GM18511 (cell line): ENCODE results near the gene SLAIN2.

Experiments used
- ATAC-seq: cut with Tn5 transposase; IDR thresholded peaks from one replicate; pipeline ENCODE4 v1.9.1; 2021; ENCODE audit warnings: mild to moderate bottlenecking, moderate library complexity; ENCODE audit not compliant: unreplicated experiment

Gene SLAIN2

DNA sequence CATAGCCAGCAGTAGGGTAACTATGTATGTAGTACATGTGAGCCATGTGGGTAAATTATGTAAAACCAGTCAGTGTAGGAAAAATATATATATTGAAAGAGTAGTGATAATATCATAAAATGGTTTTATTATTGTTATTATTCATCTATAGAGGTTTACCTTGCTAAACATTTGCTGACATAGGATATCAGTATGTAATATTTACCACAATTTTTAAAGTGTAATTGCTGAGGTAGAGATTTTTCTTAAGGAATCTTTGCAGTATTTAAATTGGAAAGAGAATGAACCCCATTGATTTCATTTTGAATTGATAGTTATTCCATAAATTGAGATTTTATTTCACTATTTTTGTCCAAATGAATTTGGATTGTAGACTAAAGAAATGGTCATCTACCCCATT, 27.1 kb downstream of the SLAIN2 start:
- ATAC-seq = no peak

DNA sequence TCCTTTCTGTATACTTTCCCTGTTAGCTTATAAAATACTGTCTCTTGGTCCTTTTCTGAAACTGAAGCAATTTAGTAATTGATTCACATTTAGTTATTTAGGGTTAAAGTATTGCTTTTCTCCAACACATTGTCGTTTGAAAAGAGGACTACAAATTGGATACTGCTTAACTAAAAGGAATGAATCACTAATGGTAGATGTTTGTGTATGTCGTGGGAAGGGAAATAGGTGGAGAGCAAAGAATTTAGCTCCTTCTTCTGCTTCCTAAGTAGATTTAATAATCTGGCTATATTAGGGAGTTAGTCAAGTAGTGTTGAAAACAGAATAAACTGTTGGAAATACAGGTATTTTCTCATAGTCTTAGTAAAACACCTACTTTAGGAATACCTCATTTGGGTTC, 27.9 kb downstream of the SLAIN2 start:
- no peak for ATAC-seq

DNA sequence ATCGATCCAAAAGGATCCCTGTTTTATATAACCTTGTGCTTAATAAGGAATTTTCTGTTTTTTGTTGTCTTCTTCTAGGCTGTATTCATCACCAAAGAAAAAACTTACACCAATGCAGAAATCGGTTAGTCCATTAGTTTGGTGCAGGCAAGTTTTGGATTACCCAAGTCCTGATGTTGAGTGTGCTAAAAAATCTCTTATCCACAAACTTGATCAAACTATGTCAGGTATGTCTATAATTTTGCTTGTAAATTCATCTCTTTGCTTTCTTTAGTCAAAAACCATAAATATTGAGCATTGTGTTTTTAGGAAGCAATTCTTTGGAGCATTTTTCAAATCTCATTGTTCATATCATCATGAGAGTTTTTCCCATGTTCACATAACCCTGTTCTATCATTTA, 28.4 kb downstream of the SLAIN2 start:
- ATAC-seq = no peak

DNA sequence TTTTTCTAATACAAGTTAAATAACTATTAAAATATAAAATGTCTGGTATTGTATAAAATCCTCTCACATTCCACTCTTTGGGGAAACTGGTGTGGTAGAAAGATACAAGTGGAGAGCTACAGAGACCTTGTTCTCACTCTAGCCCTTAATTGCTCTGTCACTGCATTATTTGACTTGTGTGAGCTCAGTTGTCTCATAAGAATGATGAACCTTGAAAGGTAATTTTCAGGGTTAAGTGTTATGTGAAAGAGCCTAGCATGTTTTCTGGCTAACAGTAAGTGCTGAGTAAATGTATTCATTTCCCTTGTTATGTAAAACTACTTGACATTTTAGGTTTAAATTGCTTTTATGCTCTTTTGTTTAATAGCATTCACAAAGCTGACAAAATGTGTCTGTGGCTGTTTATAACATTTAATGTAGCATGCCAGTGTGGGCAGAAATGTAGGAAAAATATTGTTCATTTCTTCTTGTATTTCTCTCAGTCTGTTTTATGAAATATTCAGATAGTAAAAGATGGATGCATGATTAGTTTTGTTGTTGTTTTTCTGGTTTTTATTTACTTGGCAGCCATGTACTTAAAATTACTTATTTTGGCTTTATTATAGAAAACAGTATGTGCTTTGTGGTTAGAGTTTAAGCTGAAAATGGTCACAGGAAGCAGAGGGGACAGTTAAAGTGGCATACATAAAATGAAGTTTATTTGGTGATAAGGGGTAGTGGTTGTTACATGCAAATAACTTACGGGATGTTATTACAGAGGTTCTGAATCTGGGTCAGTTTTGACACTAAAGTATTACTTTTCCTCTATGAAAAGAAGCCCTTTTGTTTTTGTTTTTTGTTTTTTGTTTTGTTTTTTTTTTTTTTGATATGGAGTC, 29.2 kb downstream of the SLAIN2 start:
- ATAC-seq = no peak

DNA sequence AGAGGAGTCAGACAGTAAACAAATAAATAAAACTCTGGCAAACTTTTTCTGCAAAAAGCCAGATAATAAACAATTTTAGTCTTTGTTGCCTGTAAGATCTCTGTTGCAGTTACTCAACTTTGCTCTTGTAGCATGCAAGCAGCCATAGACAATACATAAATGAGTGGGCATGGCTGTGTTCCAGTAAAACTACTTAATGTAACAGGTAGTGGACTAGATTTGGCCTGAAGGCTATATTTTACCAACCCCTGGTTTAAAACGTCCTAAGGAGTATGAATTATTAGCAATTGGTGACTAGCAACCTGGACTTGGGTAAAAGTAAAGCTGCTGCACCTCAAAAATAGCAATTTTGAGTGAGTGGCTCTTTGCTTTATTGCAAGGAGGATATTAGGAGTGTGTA, 30.9 kb downstream of the SLAIN2 start:
- ATAC-seq = no peak

DNA sequence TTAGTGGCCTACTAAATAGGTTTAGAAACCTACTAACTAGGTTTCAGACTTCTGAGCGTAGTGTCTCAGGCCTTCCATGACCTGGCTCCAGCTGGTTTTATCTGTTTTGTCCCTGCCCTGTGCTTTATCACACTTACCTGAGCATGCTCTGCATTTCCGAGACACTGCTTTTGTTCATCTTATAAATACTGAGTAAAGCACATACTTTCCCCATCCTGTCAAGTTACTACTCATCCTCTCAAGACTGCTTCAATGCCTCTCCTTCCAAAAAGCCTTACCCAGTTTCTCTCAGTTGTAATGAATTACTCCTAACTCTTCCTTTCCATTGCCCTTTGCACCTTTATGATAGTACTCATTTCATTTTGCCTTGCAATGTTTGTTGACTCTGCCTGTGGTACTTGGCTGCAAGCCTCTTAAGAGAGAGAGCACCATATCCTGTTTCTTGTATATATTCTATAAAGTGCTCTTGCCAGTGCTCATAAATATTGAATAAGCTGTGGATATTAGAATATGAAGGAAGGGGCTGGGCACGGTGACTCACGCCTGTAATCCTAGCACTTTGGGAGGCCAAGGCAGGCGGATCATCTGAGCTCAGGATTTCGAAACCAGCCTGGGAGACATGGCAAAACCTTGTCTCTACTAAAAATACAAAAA, 34.4 kb downstream of the SLAIN2 start:
- ATAC-seq = no peak

DNA sequence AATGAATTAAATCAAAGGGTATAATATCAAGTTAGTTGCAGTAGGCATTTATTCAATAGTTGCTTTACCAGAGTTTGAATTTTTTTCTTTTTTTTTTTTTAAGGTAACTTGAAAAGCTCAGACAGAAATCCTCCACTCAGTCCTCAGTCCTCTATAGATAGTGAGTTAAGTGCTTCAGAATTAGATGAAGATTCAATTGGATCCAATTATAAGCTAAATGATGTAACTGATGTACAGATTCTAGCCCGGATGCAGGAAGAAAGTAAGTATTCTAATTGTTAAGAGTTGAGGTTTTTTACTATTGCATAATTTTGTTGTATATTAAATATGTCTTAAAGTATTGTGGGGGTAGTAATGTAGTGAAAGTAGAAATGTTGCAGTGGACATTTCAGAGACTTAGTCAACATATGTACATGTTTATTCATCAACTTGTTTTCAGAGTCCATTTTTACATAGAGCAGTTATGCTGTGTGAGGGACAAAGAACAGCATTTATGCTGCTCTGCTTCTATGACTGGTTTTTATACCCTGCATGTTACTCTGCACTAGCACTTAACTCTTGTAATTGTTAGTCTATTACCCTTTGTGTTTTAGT, 38.4 kb downstream of the SLAIN2 start:
- ATAC-seq = no peak

DNA sequence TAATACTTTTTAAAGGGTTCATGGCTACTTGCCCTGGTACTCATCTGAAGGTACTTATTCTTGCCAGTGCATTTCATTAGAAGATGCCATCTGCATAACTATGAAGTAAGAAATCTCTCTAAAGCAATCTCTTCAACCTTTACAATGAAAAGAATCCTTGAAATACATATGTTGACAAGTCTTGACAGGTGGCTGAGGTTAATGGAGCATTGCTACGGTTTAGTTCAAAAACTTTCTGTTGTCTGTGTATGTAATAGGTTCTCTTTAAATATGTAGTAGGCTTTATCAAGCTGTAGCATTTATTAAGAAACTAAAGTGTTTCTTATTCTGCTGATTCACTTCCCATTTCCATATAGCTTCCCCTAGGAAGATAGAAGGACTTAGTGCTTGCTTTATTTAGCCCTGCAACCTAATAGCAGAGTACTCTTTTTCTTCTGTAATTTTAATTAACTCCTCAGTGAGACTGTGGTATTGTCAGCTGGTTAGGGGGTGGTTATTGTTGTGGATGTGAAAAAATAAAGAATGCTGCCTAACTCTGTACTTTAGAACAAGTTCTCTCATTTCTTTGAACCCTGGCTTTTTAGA, 39.3 kb downstream of the SLAIN2 start:
- no peak for ATAC-seq

DNA sequence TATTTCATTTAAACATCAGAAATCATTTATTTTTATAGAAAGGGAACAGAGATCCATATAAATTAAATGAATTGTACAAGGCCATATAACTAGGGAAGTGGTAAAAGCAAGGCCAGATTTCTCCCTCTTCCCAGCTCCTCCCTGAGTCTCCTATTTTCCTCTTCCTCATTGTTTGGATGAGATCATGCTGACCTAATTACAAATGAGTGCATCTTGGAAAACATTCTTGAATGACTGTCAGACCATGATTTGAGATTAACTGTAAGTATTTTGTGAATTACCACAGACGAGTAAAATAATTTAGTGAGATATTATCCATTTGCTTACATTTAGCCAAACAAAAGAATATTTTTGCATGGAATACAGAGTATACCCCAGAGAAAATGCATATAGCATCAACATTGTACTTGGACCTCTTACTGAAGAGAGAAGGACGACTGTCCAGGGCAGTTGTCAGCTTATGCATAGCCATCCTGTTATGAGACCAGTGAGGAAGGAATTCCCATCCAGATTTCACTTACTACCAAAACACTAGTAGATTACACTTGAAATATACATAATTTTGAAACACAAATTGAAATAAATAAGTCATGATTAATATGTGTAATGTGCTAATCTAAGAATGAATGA, 47.3 kb downstream of the SLAIN2 start:
- ATAC-seq = no peak

DNA sequence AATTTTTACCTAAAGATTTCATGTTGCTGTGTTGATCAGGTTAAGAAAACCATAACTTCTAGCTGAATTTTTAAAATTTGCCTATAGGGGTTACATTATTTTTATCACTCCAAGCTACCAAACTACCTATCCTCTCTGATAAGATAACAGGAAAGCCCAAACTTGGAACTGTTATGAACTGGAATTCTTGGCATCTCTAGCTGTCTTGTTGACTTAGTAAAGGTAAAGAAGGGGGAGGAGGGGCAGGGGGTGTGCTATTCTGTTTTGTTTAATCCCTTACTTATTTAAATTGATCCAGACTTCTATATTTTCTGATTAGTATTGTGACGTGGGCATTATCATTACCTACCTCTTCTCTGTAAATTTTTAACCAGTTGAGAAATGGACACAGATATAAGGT, 54.7 kb downstream of the SLAIN2 start:
- no peak for ATAC-seq

DNA sequence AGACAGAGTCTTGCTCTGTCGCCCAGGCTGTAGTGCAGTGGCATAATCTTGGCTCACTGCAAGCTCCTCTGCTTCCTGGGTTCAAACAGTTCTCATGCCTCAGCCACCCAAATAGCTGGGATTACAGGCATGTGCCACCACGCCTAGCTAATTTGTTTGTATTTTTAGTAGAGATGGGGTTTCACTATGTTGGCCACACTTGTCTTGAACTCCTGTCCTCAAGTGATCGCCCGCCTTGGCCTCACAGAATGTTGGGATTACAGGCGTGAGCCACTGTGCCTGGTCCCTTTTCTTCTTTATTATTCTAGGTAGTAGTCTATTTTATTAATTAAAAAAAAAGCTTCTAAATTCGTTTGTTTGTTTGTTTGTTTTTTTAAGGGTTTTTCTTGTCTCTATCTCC, 59.1 kb downstream of the SLAIN2 start:
- no peak for ATAC-seq

DNA sequence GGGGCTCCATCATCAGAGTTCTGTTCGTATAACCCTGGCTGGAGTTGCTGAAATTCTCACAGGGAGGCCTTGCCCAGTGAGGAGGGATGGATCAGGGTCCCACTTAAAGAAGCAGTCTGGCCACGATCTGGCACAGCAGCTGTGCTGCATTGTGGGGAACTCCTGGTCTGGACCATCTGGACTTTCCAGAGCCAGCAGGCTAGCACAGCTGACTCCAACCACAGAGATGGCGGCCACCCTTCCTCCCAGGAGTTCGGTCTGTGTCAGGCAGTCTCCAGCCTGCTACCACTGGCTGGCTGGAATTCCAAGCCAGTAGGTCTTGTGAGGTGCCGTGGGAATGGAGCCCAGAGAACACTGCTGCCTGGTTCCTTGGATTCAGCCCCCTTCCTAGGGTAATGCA, 62.0 kb downstream of the SLAIN2 start:
- no peak for ATAC-seq

DNA sequence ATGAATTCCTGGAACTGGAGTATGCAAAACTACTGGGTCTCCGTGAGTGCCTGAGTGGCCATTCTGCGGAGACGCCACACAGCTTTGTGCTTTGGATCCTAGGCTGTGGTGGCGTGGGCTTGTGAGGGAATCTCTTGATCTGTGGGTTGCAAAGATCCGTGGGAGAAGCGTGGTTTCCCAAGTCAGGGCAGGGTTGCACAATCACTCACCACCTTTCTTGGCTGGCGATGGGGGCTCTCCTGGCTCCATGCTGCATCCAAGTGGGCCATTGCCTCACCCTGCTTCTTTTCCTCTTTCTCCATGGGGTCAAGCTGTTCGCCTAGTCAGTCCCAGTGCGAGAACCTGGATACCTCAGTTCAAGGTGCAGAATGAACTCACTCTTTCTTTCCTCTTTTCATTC, 62.5 kb downstream of the SLAIN2 start:
- no peak for ATAC-seq

DNA sequence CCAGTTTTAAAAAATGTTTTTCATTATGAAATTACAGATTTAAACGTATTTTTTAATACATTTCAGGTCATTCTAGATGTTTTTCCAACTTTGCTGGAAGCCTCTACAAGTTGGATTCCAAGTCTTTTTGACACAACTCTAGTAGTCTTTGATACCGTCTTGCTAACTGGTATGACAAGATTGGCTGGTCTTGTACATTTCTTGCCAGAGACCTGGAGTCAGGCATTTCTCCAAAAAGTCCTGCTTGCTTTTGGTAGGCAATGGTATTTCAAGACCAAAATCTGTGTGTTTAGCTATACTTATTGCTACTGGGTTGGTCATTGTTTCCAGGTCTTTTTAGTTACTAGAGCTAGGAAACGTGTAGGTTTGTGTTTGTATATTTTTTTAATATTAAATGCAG, 64.6 kb downstream of the SLAIN2 start:
- ATAC-seq = no peak

DNA sequence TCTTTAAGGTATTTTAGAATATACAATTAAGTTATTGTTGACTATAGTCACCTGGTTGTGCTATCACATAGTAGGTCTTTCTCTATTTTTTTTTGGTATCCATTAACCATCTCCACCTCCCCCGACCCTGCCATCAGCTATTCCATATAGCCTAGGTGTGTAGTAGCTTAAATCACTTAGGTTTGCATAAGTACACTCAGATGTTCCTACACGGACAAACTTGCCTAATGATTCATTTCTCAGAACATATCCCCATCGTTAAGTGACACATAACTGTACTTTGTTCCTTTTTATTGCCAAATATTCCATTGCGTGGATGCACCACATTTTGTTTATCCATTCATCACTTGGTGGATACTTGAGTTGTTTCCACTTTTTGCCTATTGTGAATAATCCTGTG, 67.9 kb downstream of the SLAIN2 start:
- ATAC-seq = no peak

DNA sequence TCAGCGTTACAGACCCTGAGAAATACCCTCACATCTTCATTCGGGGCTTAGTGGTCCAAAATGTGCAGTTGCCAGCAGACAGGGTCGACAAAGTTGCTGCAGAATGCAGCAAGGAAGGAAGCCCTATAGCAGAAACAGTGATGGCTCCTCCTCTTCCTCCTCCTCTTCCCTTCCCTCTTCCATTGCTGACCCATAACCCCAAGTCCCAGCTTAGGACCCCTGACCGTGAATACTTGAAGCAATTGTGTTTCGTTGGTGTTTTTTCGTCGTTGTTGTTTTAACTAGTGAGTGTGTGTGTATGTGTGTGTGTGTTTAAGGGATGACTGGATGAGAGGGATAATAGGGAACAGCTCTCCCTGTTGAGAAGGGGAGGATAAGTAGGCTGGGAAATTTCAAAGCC, 69.5 kb downstream of the SLAIN2 start:
- no peak for ATAC-seq

DNA sequence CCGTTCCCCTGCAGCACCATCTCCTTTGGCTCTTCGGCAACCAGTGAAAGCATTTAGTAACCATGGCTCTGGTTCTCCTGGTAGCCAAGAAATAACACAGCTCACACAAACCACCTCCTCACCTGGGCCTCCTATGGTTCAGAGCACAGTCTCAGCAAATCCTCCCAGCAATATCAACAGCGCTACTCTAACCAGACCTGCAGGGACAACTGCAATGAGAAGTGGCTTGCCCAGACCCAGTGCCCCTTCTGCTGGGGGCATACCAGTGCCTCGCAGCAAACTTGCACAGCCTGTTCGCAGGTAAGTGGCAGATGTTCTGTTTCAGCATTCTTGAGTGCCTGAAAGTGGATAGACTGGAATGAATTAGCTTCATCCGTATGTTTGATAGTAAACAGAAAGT, 78.8 kb downstream of the SLAIN2 start:
- no peak for ATAC-seq

DNA sequence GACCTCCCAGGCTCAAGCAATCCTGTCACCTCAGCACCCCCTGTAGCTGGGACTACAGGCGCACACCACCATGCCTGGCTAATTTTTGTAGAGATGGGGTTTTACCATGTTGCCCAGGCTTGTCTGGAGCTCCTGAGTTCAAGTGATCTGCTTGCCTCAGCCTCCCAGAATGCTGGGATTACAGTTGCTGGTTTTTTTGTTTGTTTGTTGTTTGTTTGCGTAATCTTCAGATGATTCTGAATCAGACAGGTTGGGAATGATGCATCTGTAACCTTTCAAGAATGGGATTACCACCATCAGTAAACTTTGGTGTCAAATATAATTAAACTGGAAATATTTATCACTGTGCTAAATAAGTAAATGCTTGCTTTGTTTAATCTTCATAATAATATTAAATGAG, 79.8 kb downstream of the SLAIN2 start:
- ATAC-seq = no peak

DNA sequence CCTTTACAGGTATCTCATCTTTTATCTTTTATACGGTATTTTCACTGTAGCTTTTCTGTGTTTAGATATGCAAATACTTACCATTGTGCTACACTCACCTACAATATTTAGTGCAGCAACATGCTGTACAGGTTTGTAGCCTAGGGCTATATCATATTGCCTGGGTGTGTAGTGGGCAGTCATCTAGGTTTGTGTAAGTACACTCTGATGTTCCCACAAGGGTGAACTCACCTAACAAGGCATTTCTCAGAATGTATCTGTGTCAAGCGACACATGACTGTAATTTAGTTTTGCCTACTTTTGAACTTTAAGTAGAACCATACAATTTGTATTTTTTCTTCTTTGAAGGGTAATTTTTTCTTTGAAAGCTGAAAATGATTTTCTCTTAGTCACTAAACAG, 87.6 kb downstream of the SLAIN2 start:
- ATAC-seq = no peak

DNA sequence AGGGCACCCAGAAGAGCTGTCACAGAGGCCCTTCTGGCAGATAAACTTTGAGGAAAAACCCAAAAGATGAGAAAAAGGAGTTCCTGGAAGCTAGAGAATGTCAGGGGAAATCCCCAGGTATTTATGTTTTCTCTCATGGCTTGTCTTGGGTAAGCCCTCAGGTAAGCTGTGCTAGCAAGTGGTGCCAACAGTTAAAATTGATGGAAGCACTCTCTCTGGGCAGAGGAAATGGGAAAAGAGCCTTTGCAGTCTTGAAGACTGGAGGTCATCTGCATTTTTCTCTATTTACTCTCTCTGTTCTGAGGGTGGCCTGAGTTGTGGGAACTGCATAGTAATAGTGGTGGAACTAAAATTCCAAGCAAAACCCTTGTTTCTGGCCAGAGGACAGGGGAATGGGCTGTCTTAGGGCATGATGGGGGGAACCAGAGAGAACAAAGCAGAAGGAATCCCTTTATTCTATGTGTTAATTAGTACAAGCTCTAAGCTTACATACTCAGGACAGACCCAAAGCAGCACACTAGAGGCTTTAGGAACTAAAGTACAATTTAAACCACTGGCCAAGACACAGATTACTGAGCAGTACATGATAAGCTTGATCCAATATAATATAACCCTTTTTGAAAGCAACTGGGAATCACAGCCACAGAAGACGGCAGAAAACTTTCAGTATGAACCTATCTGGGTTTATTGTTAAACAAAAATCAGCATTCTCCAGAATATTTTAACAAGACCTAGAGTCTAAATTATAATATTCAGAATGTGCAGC, 88.6 kb downstream of the SLAIN2 start:
- ATAC-seq = no peak

DNA sequence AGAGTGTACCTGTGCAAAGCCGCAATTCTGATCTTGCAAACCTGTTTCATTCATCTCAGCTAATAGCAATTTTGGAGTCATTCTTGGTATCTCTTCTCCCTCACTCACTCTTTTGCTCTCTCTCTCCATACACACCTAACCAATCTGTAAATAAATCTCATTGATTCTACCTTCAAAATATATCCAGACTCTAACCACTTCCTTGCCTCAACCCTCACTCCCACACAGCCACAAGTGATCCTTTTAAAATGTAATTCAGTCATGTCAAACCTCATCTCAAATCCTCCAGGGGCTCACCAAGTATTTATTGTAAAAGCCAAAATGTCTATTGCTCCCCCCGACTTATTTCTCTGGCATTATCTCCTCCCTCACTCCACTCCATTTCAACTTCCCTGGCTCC, 90.1 kb downstream of the SLAIN2 start:
- no peak for ATAC-seq
